ENCODE results near the gene RSPRY1.

DNA sequence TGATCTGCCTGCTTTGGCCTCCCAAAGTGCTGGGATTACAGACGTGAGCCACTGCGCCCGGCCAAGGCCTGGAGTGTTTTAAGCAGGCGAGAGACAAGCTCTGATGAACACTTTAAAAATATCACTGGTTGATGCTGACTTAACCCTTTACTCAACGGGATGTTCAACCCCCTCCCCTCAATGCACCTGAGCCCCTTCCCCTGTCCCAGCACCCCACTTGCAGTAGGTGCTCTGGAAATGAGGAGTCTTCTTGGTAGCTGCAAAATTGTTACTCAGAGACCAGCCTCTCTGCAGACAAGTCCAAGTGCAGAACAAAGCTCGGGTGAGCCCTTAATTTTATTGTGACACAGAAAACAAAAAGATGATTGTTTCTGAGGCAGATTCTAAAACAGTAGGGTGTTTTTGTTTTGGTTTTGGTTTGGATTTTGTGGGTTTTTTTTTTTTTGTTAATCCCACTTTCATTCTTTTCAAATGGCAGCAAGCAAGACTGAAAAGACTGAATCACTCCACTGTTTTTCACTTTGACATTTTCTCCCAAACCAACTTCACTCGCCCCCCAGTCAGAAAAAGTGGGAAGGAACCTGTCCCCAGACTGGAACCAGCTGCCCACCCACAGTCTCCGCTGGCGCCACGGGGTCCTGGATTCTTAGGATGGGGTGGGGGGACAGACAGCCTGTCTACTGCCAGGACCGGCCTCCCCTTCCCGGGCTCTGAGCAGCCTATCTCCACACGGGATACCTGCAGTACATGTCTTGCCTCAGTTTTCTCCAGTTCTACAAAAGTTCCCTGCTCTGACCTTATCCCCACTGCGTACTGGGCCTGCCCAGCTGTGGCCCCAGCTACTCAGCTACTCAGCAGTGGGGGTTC, 103.5 kb downstream of the RSPRY1 start:
- no peak for TF ChIP-seq EZH2 (IDR thresholded peaks at IDR 0.05; ENCODE audit: borderline replicate concordance, low read length)
- TF ChIP-seq, protein P1, sequence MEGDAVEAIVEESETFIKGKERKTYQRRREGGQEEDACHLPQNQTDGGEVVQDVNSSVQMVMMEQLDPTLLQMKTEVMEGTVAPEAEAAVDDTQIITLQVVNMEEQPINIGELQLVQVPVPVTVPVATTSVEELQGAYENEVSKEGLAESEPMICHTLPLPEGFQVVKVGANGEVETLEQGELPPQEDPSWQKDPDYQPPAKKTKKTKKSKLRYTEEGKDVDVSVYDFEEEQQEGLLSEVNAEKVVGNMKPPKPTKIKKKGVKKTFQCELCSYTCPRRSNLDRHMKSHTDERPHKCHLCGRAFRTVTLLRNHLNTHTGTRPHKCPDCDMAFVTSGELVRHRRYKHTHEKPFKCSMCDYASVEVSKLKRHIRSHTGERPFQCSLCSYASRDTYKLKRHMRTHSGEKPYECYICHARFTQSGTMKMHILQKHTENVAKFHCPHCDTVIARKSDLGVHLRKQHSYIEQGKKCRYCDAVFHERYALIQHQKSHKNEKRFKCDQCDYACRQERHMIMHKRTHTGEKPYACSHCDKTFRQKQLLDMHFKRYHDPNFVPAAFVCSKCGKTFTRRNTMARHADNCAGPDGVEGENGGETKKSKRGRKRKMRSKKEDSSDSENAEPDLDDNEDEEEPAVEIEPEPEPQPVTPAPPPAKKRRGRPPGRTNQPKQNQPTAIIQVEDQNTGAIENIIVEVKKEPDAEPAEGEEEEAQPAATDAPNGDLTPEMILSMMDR (conservative IDR thresholded peaks at IDR 0.05 in 1 of 2, IDR thresholded peaks at IDR 0.05 in 1 of 2; ENCODE audit: extremely low read depth in 1 of 2, insufficient read depth in 1 of 2, low read depth in 1 of 2, low read length in 2 of 2), result no peak

All from mammary epithelial cell (primary cell).